ENCODE data around the gene NCR3LG1.

NCR3LG1 gene

GRCh38 chr11:17351510-17352176 lies at the start of gene NCR3LG1:
TSS of gene NCR3LG1 (plus strand) at chr11:17351800. CDS start at chr11:17351970, 170 bp downstream.
- peak; percentile 50 for DNase-seq

- no peak for DNase-seq
Observed at GRCh38 chr11:17313349-17314231, 38.0 kb upstream of the NCR3LG1 start.

GRCh38 chr11:17314232-17314547 lies 37.4 kb upstream of the NCR3LG1 start:
- no peak for DNase-seq

- DNase-seq = no peak
Observed at GRCh38 chr11:17314904-17315426, 36.6 kb upstream of the NCR3LG1 start.

GRCh38 chr11:17328871-17329494 lies 22.6 kb upstream of the NCR3LG1 start:
- DNase-seq = no peak

GRCh38 chr11:17331669-17332068 lies 19.9 kb upstream of the NCR3LG1 start:
- DNase-seq = no peak

GRCh38 chr11:17333799-17334586 lies 17.6 kb upstream of the NCR3LG1 start:
- no peak for DNase-seq

GRCh38 chr11:17343257-17343656 lies 8.3 kb upstream of the NCR3LG1 start:
- no peak for DNase-seq

- DNase-seq = no peak
Observed at GRCh38 chr11:17343907-17344306, 7.7 kb upstream of the NCR3LG1 start.

- no peak for DNase-seq
Observed at GRCh38 chr11:17347676-17348075, 3.9 kb upstream of the NCR3LG1 start.

GRCh38 chr11:17350455-17351171 lies 987 bp upstream of the NCR3LG1 start:
- no peak for DNase-seq

- DNase-seq = no peak
Observed at GRCh38 chr11:17351172-17351509, 459 bp upstream of the NCR3LG1 start.

GRCh38 chr11:17352950-17353820 lies 1.6 kb downstream of the NCR3LG1 start:
- peak; percentile 83 for DNase-seq

- DNase-seq = no peak
Observed at GRCh38 chr11:17353821-17354600, 2.4 kb downstream of the NCR3LG1 start.

GRCh38 chr11:17354601-17354991 lies 3.0 kb downstream of the NCR3LG1 start:
- peak; percentile 66 for DNase-seq

GRCh38 chr11:17366495-17366894 lies 14.9 kb downstream of the NCR3LG1 start:
- DNase-seq = no peak

- DNase-seq = no peak
Observed at GRCh38 chr11:17368551-17368950, 17.0 kb downstream of the NCR3LG1 start.

GRCh38 chr11:17369094-17369493 lies 17.5 kb downstream of the NCR3LG1 start:
- no peak for DNase-seq

- no peak for DNase-seq
Observed at GRCh38 chr11:17369684-17370243, 18.2 kb downstream of the NCR3LG1 start.

GRCh38 chr11:17371614-17372013 lies 20.0 kb downstream of the NCR3LG1 start:
- DNase-seq = no peak
